HG03039 (cell line): ENCODE measurements around the gene SEPTIN10.
A peak's percentile ranks its signal among the peaks of the same experiment; 100 is the strongest.
"Not testable (repeated sequence)": the region's sequence is repeated elsewhere in the genome, so short reads cannot be mapped to it uniquely, and the experiment has no call there.

ENCODE experiments used
- ATAC-seq: cut with Tn5 transposase; IDR thresholded peaks from one replicate; pipeline ENCODE4 v1.9.1; 2021; ENCODE audit warnings: mild to moderate bottlenecking, moderate library complexity; ENCODE audit not compliant: unreplicated experiment

SEPTIN10 gene

GRCh38 chr2:109613922-109614714 is at the start of gene SEPTIN10, which contains the start of gene SOWAHC:
TSS of gene SEPTIN10 (minus strand) at chr2:109613966. CDS start at chr2:109613827, 139 bp downstream.
TSS of gene SOWAHC (plus strand) at chr2:109614364. CDS start at chr2:109614490, 126 bp downstream.
- peak; percentile 77 for ATAC-seq

DNA sequence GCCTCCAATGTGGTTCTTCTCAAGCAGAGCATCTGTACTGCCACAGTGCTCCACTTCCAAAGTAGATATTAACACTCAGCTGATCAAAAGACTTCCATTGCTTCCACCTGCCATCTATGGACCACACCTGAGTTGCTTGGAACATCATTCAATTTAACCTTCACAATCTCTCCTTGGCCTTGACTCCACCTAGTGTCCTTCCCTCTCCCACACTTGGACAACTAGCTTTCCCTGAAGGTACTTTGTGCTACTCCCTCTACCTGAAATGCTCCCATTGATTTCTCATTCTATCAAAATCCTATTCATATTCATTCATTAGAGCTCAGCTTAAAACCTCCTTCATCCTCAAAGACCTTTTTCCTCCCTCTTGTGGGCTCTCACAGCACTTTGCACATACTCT is 49.1 kb upstream of the SEPTIN10 start:
- ATAC-seq: no peak

DNA sequence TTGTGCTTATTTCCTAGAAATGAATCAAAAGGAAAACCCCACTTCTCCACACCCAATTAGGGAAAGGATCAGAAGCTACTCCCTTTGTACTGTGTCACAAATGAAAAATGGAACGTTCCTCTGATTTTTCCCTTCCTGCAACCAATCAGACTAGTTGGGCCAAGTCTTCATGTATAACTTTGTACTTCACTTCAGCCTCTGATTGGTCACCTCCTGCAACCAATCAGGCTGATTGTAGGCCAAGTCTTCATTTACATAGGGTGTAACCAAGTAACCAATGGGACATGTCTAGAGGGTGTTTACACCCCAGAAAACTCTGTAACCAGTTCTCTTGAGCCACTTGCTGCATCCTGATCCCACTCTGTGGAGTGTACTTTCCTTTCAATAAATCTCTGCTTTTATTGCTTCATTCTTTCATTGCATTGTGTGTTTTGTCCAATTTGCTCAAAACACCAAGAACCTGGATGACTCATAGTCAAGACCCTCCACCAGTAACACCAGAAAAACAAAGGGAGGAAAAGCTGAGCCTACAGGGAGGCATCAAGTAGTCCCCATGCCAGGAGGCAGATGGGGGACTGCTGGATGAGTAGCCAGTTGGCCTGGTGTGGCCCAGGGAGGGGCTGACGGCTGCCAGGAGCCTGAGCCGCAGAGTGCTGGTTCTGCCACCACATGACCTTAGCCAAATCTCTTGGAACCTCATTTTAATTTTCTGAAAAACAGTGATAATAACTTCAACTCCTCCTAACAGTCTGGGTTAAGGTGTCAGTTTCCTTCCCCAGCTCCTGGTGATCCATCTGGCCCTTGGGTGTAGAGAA is 46.5 kb upstream of the SEPTIN10 start:
- ATAC-seq: no peak

DNA sequence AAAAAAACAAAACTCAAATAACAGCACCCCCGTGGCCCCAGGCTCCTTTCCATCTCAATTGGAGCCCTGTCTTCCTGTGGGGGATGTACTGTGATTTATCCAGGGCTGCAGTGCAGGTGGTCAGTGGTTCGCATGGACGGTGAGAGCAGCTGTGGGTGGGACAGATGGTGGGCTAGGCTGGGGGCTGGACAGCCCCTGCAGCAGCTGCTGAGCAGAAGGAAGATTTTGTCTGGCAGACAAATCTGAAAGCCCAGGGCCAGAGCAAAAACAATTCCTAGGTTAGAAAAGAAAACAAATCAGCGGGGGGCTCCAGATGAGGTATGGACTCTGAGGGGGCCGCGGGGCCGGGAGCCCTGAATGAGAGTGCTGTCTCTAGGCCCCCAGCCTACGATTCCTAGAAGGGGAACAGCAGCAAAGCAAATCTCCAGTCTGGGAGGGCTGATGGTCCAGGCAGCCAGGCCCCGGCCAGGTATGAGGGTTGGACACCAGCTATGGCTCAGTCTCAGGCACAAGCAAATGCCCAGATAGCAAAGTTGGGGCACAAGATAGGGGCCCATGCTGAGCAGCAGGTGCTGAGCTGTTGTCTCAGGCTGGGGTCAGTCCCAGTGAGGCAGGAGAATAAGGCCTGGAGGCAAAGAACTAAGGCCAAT is 45.8 kb upstream of the SEPTIN10 start:
- ATAC-seq: no peak

- no peak for ATAC-seq
Measured at GRCh38 chr2:109655287-109655686, 41.5 kb upstream of the SEPTIN10 start.

DNA sequence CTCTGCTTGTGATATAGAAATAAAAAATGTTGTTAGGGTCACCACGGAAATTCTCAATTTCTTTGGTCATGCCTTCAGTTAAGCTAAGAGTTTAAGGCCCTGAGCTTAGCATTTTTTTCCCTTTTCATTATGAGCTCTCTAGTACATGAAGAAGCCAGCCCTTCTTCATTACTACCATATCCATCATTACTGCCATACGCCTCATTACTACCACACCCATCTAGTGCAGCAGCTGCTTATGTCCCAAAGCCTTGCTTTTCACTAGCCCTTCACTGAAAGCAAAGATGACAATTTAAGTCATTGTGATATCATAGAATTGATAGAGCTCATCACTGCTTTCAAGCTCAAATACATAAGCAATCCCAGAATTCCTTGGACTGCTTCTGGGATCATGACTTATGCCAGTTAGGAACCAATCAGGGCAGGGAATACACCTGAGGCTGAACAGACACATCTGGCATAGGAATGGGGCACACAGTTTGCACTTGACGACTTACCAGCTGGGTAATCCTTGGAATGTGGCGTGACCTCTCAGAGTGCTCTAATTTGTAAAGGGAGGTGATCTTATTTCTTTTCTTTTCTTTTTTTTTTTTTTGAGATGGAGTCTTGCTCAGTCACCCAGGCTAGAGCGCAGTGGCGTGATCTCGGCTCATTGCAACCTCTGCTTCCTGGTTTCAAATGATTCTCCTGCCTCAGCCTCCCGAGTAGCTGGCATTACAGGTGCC is 40.7 kb upstream of the SEPTIN10 start:
- ATAC-seq: no peak

GRCh38 chr2:109649736-109650695 is 36.2 kb upstream of the SEPTIN10 start:
- no peak for ATAC-seq

DNA sequence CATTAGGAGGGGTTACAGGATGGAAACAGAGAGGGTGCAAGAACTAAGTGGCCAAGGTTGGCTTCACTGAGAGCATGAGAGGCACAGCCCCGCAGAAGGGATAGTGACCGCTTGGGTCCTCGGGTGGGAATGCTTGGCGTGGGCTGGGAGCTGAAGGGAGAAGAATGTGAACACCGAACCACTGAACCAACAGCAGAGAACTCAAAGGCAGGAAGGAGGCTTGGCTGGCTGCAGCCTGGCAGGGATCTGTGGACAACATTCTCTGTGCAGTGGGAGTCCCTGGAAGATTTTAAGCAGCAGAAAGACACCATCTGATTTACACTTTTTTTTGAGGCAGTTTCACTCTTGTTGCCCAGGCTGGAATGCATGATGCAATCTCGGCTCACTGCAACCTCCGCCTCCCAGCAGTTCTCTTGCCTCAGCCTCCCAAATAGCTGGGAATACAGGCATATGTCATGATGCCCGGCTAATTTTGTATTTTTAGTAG is 34.3 kb upstream of the SEPTIN10 start:
- ATAC-seq: no peak

DNA sequence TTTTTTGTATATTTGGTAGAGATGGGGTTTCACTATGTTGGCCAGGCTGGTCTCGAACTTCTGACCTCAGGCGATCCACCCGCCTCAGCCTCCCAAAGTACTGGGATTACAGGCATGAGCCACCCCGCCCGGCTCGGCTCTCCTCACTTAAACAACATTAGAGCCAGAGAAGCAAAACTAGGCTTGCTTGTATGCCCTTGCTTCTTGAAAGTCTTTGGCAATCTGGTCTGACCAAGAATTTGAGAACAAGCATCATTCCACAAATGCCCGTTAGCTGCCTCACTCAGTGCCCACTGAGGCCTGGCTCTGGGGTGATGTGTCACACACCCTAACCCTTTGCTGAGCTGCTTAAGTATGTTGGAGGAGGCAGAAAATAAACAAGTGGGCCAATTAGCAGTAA is 33.9 kb upstream of the SEPTIN10 start:
- no peak for ATAC-seq

DNA sequence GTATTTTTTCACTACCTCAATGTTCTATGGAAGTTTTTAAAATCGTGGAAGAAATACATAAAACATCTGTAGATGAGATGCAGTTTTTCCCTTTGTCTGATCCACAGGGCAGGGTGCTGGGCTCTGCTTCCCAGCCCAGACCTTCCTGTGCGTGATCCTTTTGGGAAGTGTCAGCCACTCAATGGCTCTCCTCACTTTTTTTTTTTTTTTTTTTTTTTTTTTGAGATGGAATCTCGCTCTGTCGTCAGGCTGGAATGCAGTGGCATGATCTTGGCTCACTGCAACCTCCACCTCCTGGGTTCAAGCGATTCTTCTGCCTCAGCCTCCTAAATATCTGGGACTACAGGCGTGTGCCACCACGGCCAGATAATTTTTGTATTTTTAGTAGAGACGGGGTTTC is 33.2 kb upstream of the SEPTIN10 start:
- ATAC-seq: no peak

DNA sequence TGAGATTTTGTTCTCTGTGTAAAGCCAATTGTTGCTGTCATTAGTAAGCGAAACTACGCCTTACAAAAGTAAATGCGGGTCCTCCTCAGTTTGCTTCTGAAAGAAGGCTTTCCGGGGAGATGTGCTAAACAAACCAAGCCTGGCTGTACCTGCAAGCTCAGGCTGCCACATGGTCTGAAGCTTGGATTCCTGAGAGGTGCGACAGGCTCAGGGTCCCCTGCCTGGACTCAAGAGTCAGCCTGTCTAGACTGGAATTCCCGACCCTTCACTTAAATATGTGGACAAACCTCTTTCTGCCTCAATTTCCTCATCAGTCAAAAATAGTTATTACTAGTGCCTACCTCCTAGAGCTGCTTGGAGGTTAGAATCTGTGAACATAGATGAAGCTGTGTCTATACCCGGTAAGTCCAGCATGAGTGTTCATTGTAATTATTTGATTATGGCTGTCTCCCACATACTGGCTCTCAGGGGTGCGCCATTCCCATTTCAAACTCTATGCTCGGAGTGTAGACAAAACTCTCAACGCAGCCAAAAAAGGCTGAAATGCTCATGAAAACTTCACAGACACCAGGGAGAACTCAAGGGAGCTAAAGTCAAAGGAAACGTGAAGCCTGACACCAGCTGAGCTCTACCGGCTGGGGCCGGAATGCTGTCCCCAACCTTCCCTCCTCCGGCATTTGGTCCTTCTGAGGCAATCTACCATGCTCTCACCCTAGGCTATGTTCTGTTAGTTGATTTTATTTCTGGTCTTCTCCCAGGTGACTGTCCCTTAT is 31.8 kb upstream of the SEPTIN10 start:
- ATAC-seq: no peak

DNA sequence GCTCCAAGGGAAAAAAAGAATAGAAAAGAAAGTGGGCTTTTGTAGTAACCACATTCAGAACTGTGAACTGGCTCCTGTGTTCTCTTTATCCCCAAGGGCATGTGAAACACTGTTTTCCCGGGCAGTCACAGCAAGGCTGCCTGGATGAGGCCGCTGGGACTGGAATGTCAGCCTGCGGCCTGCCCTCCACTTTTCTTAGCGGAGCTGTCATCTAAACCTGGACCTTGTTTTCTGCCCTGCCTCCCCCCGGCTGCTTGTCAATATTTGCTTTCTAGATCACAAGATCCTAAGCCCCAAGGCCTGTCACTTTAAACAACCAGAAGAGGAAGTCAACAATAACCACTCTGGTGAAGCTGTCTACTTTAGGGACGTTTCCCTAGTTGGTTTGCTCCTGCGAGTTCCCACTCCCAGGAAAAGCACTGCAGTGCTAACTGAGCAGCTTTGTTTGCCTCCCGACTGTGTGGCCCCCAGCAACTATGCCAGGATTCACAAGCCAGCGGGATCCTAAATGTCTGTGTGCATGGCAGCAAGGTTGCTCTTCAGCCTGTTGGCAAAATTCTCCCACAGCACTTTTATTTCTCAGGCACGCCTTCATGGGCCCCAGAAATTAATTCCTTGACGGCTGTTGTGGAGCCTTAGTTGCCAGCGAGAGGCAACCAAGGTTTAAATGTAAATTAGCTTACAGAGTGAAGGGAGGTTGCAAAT is 31.0 kb upstream of the SEPTIN10 start:
- no peak for ATAC-seq

DNA sequence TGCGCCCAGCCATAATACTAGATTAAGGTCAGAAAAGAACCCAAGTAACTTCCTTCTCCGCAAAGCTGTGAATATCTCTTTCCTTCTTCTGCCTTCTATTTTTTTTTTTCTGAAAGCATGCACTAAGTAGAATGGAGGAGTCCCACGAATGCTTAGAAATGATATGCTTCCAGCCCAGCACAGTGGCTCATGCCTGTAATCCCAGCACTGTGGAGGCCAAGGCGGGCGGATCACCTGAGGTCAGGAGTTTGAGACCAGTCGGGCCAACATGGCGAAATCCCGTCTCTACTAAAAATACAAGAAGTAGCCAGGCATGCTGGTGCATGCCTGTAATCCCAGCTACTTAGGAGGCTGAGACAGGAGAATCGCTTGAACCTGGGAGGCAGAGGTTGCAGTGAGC is 26.2 kb upstream of the SEPTIN10 start:
- ATAC-seq: not testable (repeated sequence)

DNA sequence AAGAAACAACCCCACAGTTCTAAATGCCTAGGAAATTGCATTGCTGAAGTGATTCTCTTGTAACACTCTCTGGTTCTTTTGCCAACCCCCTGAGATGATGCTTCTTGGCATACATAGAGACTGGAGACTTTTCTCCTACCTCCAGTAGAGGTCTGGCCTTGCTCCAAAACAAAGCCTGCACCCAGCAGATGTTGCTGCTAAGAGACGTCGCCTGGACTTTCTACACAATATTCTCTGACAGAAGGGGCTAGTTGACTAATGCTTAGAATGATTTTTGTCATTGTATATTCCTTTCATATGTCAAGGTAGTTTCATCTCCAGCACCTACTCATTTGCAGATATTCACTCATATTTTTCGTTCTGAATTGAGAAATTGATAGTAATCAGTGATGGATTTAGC is 25.0 kb upstream of the SEPTIN10 start:
- no peak for ATAC-seq

DNA sequence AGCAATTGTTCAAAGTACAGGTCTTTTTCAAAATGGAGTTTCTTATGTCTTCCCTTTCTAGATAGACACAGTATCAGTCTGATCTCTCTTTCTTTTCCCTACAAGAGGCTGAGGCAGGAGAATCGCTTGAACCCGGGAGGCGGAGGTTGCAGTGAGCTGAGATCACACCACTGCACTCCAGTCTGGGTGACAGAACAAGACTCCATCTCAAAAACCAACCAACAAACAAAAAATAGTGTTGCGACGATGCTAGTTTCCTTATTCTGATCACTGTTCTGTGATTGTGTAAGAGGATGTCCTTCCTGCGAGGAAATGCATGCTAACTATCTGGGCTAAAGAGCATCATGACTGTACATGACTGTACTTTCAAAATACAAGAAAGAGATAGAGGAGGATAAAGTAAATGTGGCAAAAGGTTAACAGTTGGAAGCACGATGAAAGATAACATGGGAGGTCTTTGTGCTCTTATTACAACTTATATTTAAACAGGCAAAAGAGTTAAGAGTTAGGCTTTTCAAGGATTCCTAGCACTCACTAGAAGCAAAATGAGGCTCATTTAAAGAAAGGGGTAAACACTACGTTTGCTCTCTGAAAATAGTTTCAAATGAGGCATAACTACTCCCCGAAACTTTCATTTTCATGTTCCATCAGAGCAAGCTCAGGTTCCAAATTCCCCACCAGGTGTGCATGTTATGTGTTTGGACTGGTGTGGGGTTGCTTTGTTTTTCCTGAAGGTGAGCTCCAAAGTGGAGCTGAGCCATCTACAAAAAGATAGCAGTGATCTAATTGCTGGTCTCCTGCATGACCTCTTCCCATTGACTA is 24.2 kb upstream of the SEPTIN10 start:
- ATAC-seq: peak; percentile 80

GRCh38 chr2:109636317-109636716 is 22.6 kb upstream of the SEPTIN10 start:
- ATAC-seq: no peak
